Hepatocyte (in vitro differentiated cells): ENCODE results near the gene GRHL1. TPM values are rescaled to one million over a fixed set of nuclear protein-coding genes. Genes with fewer than 3 reads are reported as not detected.

Experiments
- DNase-seq: peaks from one replicate; pipeline ENCODE4 v3.0.0-alpha.2; 2016; ENCODE audit warnings: low spot score
- H2AFZ ChIP-seq: fragments of 200-600 bp; sonication (generic); 2 replicates; pipeline ENCODE4 v1.6.0; 2016; ENCODE audit warnings: antibody characterized with exemption, mild to moderate bottlenecking
- H3K27ac ChIP-seq: fragments of 200-600 bp; sonication (generic); 2 replicates; pipeline ENCODE4 v1.5.1; 2016; ENCODE audit warnings: mild to moderate bottlenecking
- H3K27me3 ChIP-seq: fragments of 200-600 bp; sonication (generic); 2 replicates; pipeline ENCODE4 v1.6.1; 2016
- H3K36me3 ChIP-seq: fragments of 200-600 bp; sonication (generic); replicated peaks from 2 replicates; pipeline ENCODE4 v1.5.1; 2016; ENCODE audit warnings: low read depth; ENCODE audit not compliant: insufficient read depth
- H3K4me1 ChIP-seq: fragments of 200-600 bp; sonication (generic); 2 replicates; pipeline ENCODE4 v1.5.1; 2016; ENCODE audit warnings: mild to moderate bottlenecking, moderate library complexity; ENCODE audit not compliant: insufficient read depth
- H3K4me2 ChIP-seq: fragments of 200-600 bp; sonication (generic); 2 replicates; pipeline ENCODE4 v1.6.0; 2016
- H3K4me3 ChIP-seq: fragments of 200-600 bp; sonication (generic); 2 replicates; pipeline ENCODE4 v1.5.1; 2016; ENCODE audit warnings: mild to moderate bottlenecking
- H3K79me2 ChIP-seq: fragments of 200-600 bp; sonication (generic); 2 replicates; pipeline ENCODE4 v1.6.0; 2017; ENCODE audit warnings: mild to moderate bottlenecking
- H3K9me2 ChIP-seq: fragments of 200-600 bp; sonication (generic); replicated peaks from 2 replicates; pipeline ENCODE4 v1.6.0; 2017; ENCODE audit warnings: mild to moderate bottlenecking; ENCODE audit not compliant: insufficient read depth
- H3K9me3 ChIP-seq: fragments of 200-600 bp; sonication (generic); 2 replicates; pipeline ENCODE4 v1.5.1; 2016; ENCODE audit warnings: low read depth, mild to moderate bottlenecking
- H4K20me1 ChIP-seq: fragments of 200-600 bp; sonication (generic); 2 replicates; pipeline ENCODE4 v1.6.0; 2016; ENCODE audit warnings: mild to moderate bottlenecking; ENCODE audit not compliant: insufficient read depth, poor library complexity, severe bottlenecking
- EZH2 ChIP-seq: fragments of 200-600 bp; sonication (generic); IDR thresholded peaks from 2 replicates; pipeline ENCODE4 v1.6.1; 2016; ENCODE audit warnings: antibody characterized with exemption, mild to moderate bottlenecking, borderline replicate concordance
- EZH2phosphoT487 ChIP-seq: fragments of 200-600 bp; sonication (generic); IDR thresholded peaks from one replicate; pipeline ENCODE4 v1.6.1; 2018; ENCODE audit warnings: antibody characterized with exemption, mild to moderate bottlenecking, low read depth, moderate library complexity; ENCODE audit not compliant: unreplicated experiment, severe bottlenecking
- WGBS: methylation state at CpG from one replicate; pipeline ENCODE4 v1.1.6; 2016; ENCODE audit warnings: low lambda C conversion rate; ENCODE audit errors: missing lambda C conversion rate; 5-methylcytosine and 5-hydroxymethylcytosine counted together
- polyA plus RNA-seq: library from polyadenylated mRNA; unstranded; fragments of >200 nt; fragmentation: Nextera tagmentation; extraction: Ambion mirVana; gene quantifications from 2 replicates; pipeline ENCODE4 v1.2.1, GENCODE V29; 2016
- total RNA-seq: library from RNA; depleted of rRNA; stranded (reverse); fragments of >200 nt; gene quantifications from 2 replicates; pipeline ENCODE4 v1.2.3, GENCODE V29; 2014
- TF ChIP-seq, protein P1 (sequence below): fragments of 200-600 bp; sonication (generic); IDR thresholded peaks from 2 replicates; pipeline ENCODE4 v1.5.1; 2016; ENCODE audit warnings: antibody characterized with exemption, mild to moderate bottlenecking; ENCODE audit not compliant: poor library complexity

The GRHL1 gene
- total and polyA plus RNA-seq, 2 experiments from 2014 or later, result 4.0 to 10.9 TPM

DNA sequence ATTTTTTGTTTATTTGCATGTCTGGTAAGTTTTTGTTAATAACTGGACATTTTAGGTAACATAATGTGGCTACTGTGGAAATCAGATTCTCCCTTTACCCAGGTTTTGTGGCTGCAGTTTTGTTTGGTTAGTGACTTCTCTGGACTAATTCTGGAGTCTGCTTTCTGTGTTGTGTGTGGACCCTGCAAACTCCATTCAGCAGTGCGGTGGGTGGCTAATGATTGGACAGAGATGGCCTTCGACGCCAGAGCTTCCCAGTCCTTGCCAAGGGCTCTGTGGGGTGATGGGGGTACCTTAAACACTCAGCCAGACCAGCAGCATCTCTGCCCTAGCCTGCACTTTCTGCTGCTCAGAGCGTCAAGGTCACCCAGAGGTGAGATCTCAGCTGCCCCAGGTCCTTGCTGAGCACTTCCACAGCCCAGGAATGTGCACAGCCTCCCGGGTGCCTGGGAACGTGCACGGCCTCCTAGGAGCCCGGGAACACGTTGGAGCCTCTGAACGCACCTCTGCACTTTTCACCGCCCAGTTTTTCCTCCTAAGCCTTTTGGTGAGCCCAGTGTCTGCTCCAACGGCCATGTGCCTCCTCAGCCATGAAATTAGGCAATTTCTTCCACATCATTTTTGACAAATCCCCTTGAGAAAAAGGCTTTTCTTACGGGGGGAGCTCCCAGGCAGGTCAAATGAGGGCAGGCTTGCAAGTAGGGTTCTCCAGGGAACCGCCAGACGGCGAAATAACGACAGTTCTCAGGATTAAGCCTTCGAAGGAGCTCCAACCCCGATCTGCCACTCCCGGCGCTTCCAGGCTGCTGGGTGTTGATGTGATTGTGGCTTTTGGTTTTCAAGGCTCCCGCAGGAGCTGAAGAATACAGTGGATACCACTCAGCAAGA is 56.7 kb downstream of the GRHL1 start:
- TF ChIP-seq, protein P1, sequence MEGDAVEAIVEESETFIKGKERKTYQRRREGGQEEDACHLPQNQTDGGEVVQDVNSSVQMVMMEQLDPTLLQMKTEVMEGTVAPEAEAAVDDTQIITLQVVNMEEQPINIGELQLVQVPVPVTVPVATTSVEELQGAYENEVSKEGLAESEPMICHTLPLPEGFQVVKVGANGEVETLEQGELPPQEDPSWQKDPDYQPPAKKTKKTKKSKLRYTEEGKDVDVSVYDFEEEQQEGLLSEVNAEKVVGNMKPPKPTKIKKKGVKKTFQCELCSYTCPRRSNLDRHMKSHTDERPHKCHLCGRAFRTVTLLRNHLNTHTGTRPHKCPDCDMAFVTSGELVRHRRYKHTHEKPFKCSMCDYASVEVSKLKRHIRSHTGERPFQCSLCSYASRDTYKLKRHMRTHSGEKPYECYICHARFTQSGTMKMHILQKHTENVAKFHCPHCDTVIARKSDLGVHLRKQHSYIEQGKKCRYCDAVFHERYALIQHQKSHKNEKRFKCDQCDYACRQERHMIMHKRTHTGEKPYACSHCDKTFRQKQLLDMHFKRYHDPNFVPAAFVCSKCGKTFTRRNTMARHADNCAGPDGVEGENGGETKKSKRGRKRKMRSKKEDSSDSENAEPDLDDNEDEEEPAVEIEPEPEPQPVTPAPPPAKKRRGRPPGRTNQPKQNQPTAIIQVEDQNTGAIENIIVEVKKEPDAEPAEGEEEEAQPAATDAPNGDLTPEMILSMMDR, result no peak
- TF ChIP-seq EZH2 (no peak), EZH2phosphoT487 (no peak)
- Histone ChIP-seq H3K4me1 (peaks cover 12% of the 10 kb centered on the region), H3K4me3 (no peak overlapping the region), H2AFZ (no peak overlapping the region), H3K27ac (no peak overlapping the region), H3K27me3 (no peaks in the 10 kb centered on the region), H3K36me3 (no peaks in the 10 kb centered on the region), H3K9me3 (no peaks in the 10 kb centered on the region), H4K20me1 (no peaks in the 10 kb centered on the region), H3K79me2 (no peaks in the 10 kb centered on the region), H3K4me2 (no peak overlapping the region), H3K9me2 (no peaks in the 10 kb centered on the region)
- no peak for DNase-seq
- WGBS, result 77% methylated on average over 22 of the region's 22 CpGs

DNA sequence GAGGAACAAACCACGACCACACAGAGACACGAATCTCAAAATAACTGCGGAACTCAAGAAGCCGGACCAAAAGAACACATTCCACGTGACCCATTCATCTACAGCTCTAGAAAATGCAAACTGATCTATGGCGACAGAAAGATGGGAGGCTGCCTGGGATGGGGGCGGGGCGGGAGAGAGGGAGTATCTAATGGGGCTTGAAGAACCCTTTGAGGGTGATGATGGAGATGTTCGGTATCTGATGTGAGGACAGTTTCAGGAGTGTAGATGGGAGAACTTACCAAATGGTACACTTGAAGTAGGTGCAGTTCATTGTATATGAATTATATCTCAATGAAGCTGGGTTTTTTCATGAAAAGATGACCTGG is 57.3 kb downstream of the GRHL1 start:
- Histone ChIP-seq H3K4me2 (no peak overlapping the region), H3K9me3 (no peaks in the 10 kb centered on the region), H3K4me1 (peaks cover 12% of the 10 kb centered on the region), H2AFZ (no peak overlapping the region), H3K27ac (no peak overlapping the region), H3K36me3 (no peaks in the 10 kb centered on the region), H3K79me2 (no peaks in the 10 kb centered on the region), H3K9me2 (no peaks in the 10 kb centered on the region), H3K27me3 (no peaks in the 10 kb centered on the region), H4K20me1 (no peaks in the 10 kb centered on the region), H3K4me3 (no peak overlapping the region)
- WGBS, result 97% methylated on average over 9 of the region's 9 CpGs
- no peak for DNase-seq
- no peak for TF ChIP-seq EZH2

DNA sequence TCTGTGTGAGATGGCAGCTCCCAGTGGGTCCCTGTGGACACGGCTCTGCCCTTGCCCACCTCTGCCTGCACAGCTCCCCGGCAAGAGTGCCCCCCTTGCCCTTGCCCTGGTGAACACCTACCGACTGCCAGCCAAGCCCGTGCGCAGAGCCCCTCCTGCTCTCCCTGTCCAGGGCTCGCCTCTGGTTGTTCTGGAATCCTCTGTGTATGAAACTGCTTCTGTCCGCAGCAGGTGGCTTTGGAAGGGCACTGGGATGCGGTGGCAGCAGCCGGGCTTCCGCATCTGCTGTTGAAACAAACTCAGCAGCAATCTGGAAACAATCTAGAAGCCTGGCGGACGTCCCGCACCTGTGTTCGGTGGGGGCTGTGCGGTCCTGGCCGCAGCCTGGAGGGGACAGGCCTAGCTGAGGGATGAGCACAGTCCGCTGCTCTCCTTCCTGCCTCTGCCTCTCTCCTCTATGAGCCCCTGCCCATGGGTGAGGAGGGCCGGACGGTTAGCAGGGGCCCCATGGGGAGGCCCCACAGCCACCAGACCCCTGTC is 57.8 kb downstream of the GRHL1 start:
- no peak overlapping the region for H3K27ac ChIP-seq
- no peaks in the 10 kb centered on the region for H3K79me2 ChIP-seq
- H3K4me1 ChIP-seq, result peaks cover 12% of the 10 kb centered on the region
- H3K9me3 ChIP-seq, result no peaks in the 10 kb centered on the region
- no peak overlapping the region for H2AFZ ChIP-seq
- H3K4me2 ChIP-seq, result no peak overlapping the region
- H4K20me1 ChIP-seq, result no peaks in the 10 kb centered on the region
- H3K9me2 ChIP-seq, result no peaks in the 10 kb centered on the region
- H3K27me3 ChIP-seq, result no peaks in the 10 kb centered on the region
- DNase-seq, result no peak
- WGBS, result 85% methylated on average over 19 of the region's 19 CpGs
- H3K36me3 ChIP-seq, result no peaks in the 10 kb centered on the region
- no peak overlapping the region for H3K4me3 ChIP-seq
- TF ChIP-seq, protein P1, result no peak
- TF ChIP-seq EZH2 (no peak), EZH2phosphoT487 (no peak)
